Measurements from ENCODE around the gene EPHB6.

Gene EPHB6

GRCh38 chr7:142897691-142898090 is 42.8 kb downstream of the EPHB6 start:
- no peaks in the 10 kb centered on the region; the same call in 1 of the 2 replicates for H3K27me3 ChIP-seq (ENCODE audit: insufficient read depth, low read length)
- H3K36me3 ChIP-seq (ENCODE audit: insufficient read depth, low read length), result no peaks in the 10 kb centered on the region
- no peaks in the 10 kb centered on the region for H4K20me1 ChIP-seq (ENCODE audit: insufficient read depth, low read length)
- no peak overlapping the region for H3K9ac ChIP-seq (ENCODE audit: low read length)
- no peak overlapping the region for H3K27ac ChIP-seq (ENCODE audit: low read depth, low read length, poor library complexity, severe bottlenecking)
- H2AFZ ChIP-seq (ENCODE audit: low read length), result no peak overlapping the region
- TF ChIP-seq CTCF (IDR thresholded peaks at IDR 0.05; ENCODE audit: low read length), result no peak
- no peak for TF ChIP-seq EZH2 (IDR thresholded peaks at IDR 0.05; ENCODE audit: borderline replicate concordance, low read length)
- H3K79me2 ChIP-seq (ENCODE audit: insufficient read depth, low read length), result no peaks in the 10 kb centered on the region
- no peaks in the 10 kb centered on the region for H3F3A ChIP-seq (ENCODE audit: insufficient read depth, low read length)
- no peak overlapping the region for H3K4me3 ChIP-seq (ENCODE audit: low read depth, low read length, poor library complexity, severe bottlenecking)
- no peaks in the 10 kb centered on the region for H3K4me1 ChIP-seq (ENCODE audit: insufficient read depth, low read length, severe bottlenecking)
- H3K9me2 ChIP-seq (ENCODE audit: low read depth, low read length), result no peaks in the 10 kb centered on the region
- no peaks in the 10 kb centered on the region for H3K9me3 ChIP-seq (ENCODE audit: low read length)
- H3K4me2 ChIP-seq (ENCODE audit: low read length), result no peak overlapping the region

- Histone ChIP-seq H3K4me1 (ENCODE audit: insufficient read depth, low read length, severe bottlenecking) (no peaks in the 10 kb centered on the region), H4K20me1 (ENCODE audit: insufficient read depth, low read length) (no peaks in the 10 kb centered on the region), H3K27ac (ENCODE audit: low read depth, low read length, poor library complexity, severe bottlenecking) (no peak overlapping the region), H3K9ac (ENCODE audit: low read length) (no peak overlapping the region), H3K9me2 (ENCODE audit: low read depth, low read length) (no peaks in the 10 kb centered on the region), H2AFZ (ENCODE audit: low read length) (no peak overlapping the region), H3K79me2 (ENCODE audit: insufficient read depth, low read length) (no peaks in the 10 kb centered on the region), H3K36me3 (ENCODE audit: insufficient read depth, low read length) (no peaks in the 10 kb centered on the region), H3K4me3 (ENCODE audit: low read depth, low read length, poor library complexity, severe bottlenecking) (no peak overlapping the region), H3K9me3 (ENCODE audit: low read length) (no peaks in the 10 kb centered on the region), H3K4me2 (ENCODE audit: low read length) (no peak overlapping the region), H3F3A (ENCODE audit: insufficient read depth, low read length) (no peaks in the 10 kb centered on the region), H3K27me3 (ENCODE audit: insufficient read depth, low read length) (no peaks in the 10 kb centered on the region; the same call in 1 of the 2 replicates)
- TF ChIP-seq CTCF (IDR thresholded peaks at IDR 0.05; ENCODE audit: low read length), result no peak
- TF ChIP-seq EZH2 (IDR thresholded peaks at IDR 0.05; ENCODE audit: borderline replicate concordance, low read length), result no peak
Measured at GRCh38 chr7:142898377-142899170, 43.7 kb downstream of the EPHB6 start.

GRCh38 chr7:142899661-142900060 is 44.8 kb downstream of the EPHB6 start:
- H4K20me1 ChIP-seq (ENCODE audit: insufficient read depth, low read length), result no peaks in the 10 kb centered on the region
- no peaks in the 10 kb centered on the region for H3K36me3 ChIP-seq (ENCODE audit: insufficient read depth, low read length)
- no peaks in the 10 kb centered on the region for H3K79me2 ChIP-seq (ENCODE audit: insufficient read depth, low read length)
- H3K9me2 ChIP-seq (ENCODE audit: low read depth, low read length), result no peaks in the 10 kb centered on the region
- H3K27me3 ChIP-seq (ENCODE audit: insufficient read depth, low read length), result no peaks in the 10 kb centered on the region; the same call in 1 of the 2 replicates
- H3F3A ChIP-seq (ENCODE audit: insufficient read depth, low read length), result no peaks in the 10 kb centered on the region
- no peak overlapping the region for H3K9ac ChIP-seq (ENCODE audit: low read length)
- peaks cover 5% of the 10 kb centered on the region for H3K9me3 ChIP-seq (ENCODE audit: low read length)
- no peak overlapping the region for H3K4me2 ChIP-seq (ENCODE audit: low read length)
- H2AFZ ChIP-seq (ENCODE audit: low read length), result no peak overlapping the region
- TF ChIP-seq EZH2 (IDR thresholded peaks at IDR 0.05; ENCODE audit: borderline replicate concordance, low read length) (no peak), CTCF (IDR thresholded peaks at IDR 0.05; ENCODE audit: low read length) (no peak)
- H3K4me3 ChIP-seq (ENCODE audit: low read depth, low read length, poor library complexity, severe bottlenecking), result no peak overlapping the region
- no peaks in the 10 kb centered on the region for H3K4me1 ChIP-seq (ENCODE audit: insufficient read depth, low read length, severe bottlenecking)
- H3K27ac ChIP-seq (ENCODE audit: low read depth, low read length, poor library complexity, severe bottlenecking), result no peak overlapping the region

Measured in OCI-LY1 (cell line).